Common myeloid progenitor, CD34-positive (primary cell): ENCODE data around the gene CXCL17.
"Not testable (repeated sequence)": the region's sequence is repeated elsewhere in the genome, so short reads cannot be mapped to it uniquely, and the experiment has no call there.

Experiments
- CTCF ChIA-PET: fragments of 350-600 bp; sonication (Branson Sonifier 250); formaldehyde crosslinking; loops from one replicate; lab custom pipeline; 2021; ENCODE audit warnings: antibody characterized with exemption; lab: Charles Lee
- POLR2A ChIA-PET: fragments of 350-600 bp; sonication (Branson Sonifier 250); formaldehyde crosslinking; loops from one replicate; lab custom pipeline; 2021; ENCODE audit warnings: antibody characterized with exemption; lab: Charles Lee
- DNase-seq, 3 donors: peaks; one replicate each; pipeline versions ENCODE4 v3.0.0 to v3.0.0-alpha.2; 2013
- H3K27ac ChIP-seq, 2 experiments: 1 replicate in 1 of 2; 2 replicates in 1 of 2; pipeline ENCODE4 v1.7.0; 2013; ENCODE audit warnings: inconsistent platforms in 2 of 2, low read length in 2 of 2, mild to moderate bottlenecking in 2 of 2, low read depth in 1 of 2, moderate library complexity in 1 of 2; ENCODE audit not compliant: severe bottlenecking in 2 of 2, insufficient read depth in 1 of 2, poor library complexity in 1 of 2
- H3K27me3 ChIP-seq, 5 experiments: replicated peaks in 2 of 5; 1 replicate in 3 of 5; 2 replicates in 2 of 5; pipeline versions ENCODE4 v1.6.1 to v1.7.0; 2013; ENCODE audit warnings: low read length in 4 of 5, mild to moderate bottlenecking in 2 of 5, moderate library complexity in 2 of 5, inconsistent platforms in 1 of 5; ENCODE audit not compliant: insufficient read depth in 5 of 5, control insufficient read depth in 4 of 5
- H3K36me3 ChIP-seq, 4 experiments: 1 replicate in 2 of 4; 2 replicates in 2 of 4; pipeline versions ENCODE4 v1.6.1 to v1.7.0; 2013; ENCODE audit warnings: low read length in 3 of 4, control low read depth in 1 of 4, mild to moderate bottlenecking in 1 of 4; ENCODE audit not compliant: control insufficient read depth in 4 of 4, insufficient read depth in 4 of 4
- H3K4me1 ChIP-seq, 4 experiments: 1 replicate in 3 of 4; 2 replicates in 1 of 4; pipeline versions ENCODE4 v1.6.1 to v1.7.1; 2013; ENCODE audit warnings: low read length in 3 of 4, mild to moderate bottlenecking in 3 of 4, control low read depth in 1 of 4, inconsistent platforms in 1 of 4, moderate library complexity in 1 of 4; ENCODE audit not compliant: control insufficient read depth in 4 of 4, insufficient read depth in 4 of 4; ENCODE audit errors: control extremely low read depth in 1 of 4
- H3K4me3 ChIP-seq, 7 experiments: 1 replicate in 4 of 7; 2 replicates in 3 of 7; pipeline versions ENCODE4 v1.5.1 to v1.7.0; 2013; ENCODE audit warnings: mild to moderate bottlenecking in 7 of 7, low read length in 6 of 7, moderate library complexity in 6 of 7, inconsistent platforms in 2 of 7, low read depth in 2 of 7, control low read depth in 1 of 7; ENCODE audit not compliant: insufficient read depth in 4 of 7, control insufficient read depth in 1 of 7; ENCODE audit errors: extremely low read depth in 1 of 7
- H3K9me3 ChIP-seq, 5 experiments: 1 replicate in 4 of 5; 2 replicates in 1 of 5; pipeline versions ENCODE4 v1.6.1 to v1.7.1; 2013; ENCODE audit warnings: low read length in 4 of 5, mild to moderate bottlenecking in 2 of 5, inconsistent platforms in 1 of 5, low read depth in 1 of 5, moderate library complexity in 1 of 5; ENCODE audit not compliant: control insufficient read depth in 4 of 5, insufficient read depth in 2 of 5; ENCODE audit errors: control extremely low read depth in 1 of 5
- WGBS: methylation state at CpG from one replicate; pipeline ENCODE4 v1.1.5; 2013; ENCODE audit not compliant: insufficient coverage; 5-methylcytosine and 5-hydroxymethylcytosine counted together

Gene CXCL17

GRCh38 chr19:42452590-42452989 lies 9.8 kb upstream of the CXCL17 start:
- Histone ChIP-seq H3K27me3 (peaks cover 0 to 2% (median 0%) of the 10 kb centered on the region in 5 experiments), H3K4me3 (no peak overlapping the region), H3K36me3 (no peaks in the 10 kb centered on the region), H3K27ac (no peak overlapping the region), H3K4me1 (peaks cover 0 to 26% (median 18%) of the 10 kb centered on the region in 4 experiments), H3K9me3 (no peaks in the 10 kb centered on the region)
- WGBS = 0% methylated on average over 2 of the region's 4 CpGs
- ChIA-PET CTCF (interaction anchor here (0.6 to 5.8 kb wide), 5 partner anchors 11 to 154 kb away, joined by 3 to 81 read pairs (median 6); partner anchors contain the start of gene CEACAM1), POLR2A (interaction anchor here (0.7 kb wide), 1 partner anchor 9 kb away, joined by 3 read pairs; no protein-coding TSS in a partner anchor)
- DNase-seq = peak in 2 of 3 donors; percentile 31 to 38

GRCh38 chr19:42450314-42450934 lies 7.7 kb upstream of the CXCL17 start:
- ChIA-PET POLR2A (interaction anchor here (1.5 kb wide), 1 partner anchor 78 kb away, joined by 6 read pairs; the partner anchor contains the start of gene CEACAM1), CTCF (interaction anchor here (1.0 to 5.8 kb wide), 14 partner anchors 9 to 147 kb away, joined by 3 to 81 read pairs (median 6); partner anchors contain the start of genes CEACAM1 and CXCL17)
- no peaks in the 10 kb centered on the region for H3K27me3 ChIP-seq
- no peaks in the 10 kb centered on the region for H3K36me3 ChIP-seq
- no peak overlapping the region for H3K27ac ChIP-seq
- H3K4me1 ChIP-seq = peaks cover 0 to 26% (median 18%) of the 10 kb centered on the region in 4 experiments
- no peaks in the 10 kb centered on the region for H3K9me3 ChIP-seq
- peak; percentile 89 to 95 (median 91) for DNase-seq
- no peak overlapping the region for H3K4me3 ChIP-seq
- WGBS = 0% methylated on average over 2 of the region's 3 CpGs

GRCh38 chr19:42448306-42448705 lies 5.6 kb upstream of the CXCL17 start:
- POLR2A ChIA-PET, H3K27ac ChIP-seq, H3K36me3 ChIP-seq, H3K4me3 ChIP-seq, DNase-seq, H3K27me3 ChIP-seq, H3K9me3 ChIP-seq: not testable (repeated sequence)
- H3K4me1 ChIP-seq = peaks cover 0 to 25% (median 18%) of the 10 kb centered on the region in 4 experiments
- CTCF ChIA-PET = interaction anchor here (3.9 to 5.8 kb wide), 2 partner anchors 10 to 81 kb away, joined by 14 to 81 read pairs; partner anchors contain the start of gene CEACAM1
- 96% methylated on average over 4 of the region's 5 CpGs for WGBS

- 76% methylated on average over 6 of the region's 7 CpGs for WGBS
- H3K27me3 ChIP-seq = peaks cover 0 to 2% (median 0%) of the 10 kb centered on the region in 5 experiments
- CTCF ChIA-PET = interaction anchor here (0.8 to 2.0 kb wide), 5 partner anchors 9 to 86 kb away, joined by 3 to 5 read pairs (median 4); partner anchors contain the start of gene CEACAM1
- DNase-seq = no peak
- H3K36me3 ChIP-seq = no peaks in the 10 kb centered on the region
- POLR2A ChIA-PET = no interaction called here
- no peak overlapping the region for H3K27ac ChIP-seq
- H3K4me1 ChIP-seq = peaks cover 8 to 21% (median 14%) of the 10 kb centered on the region in 4 experiments
- H3K9me3 ChIP-seq = no peaks in the 10 kb centered on the region
- H3K4me3 ChIP-seq = no peak overlapping the region
Measured at GRCh38 chr19:42445948-42446347, 3.2 kb upstream of the CXCL17 start.

GRCh38 chr19:42443944-42444398 lies 1.2 kb upstream of the CXCL17 start:
- H3K36me3 ChIP-seq = no peaks in the 10 kb centered on the region
- H3K27me3 ChIP-seq = peaks cover 0 to 2% (median 0%) of the 10 kb centered on the region in 5 experiments
- H3K4me3 ChIP-seq = no peak overlapping the region
- ChIA-PET CTCF (interaction anchor here (1.0 to 1.8 kb wide), 2 partner anchors 85 to 88 kb away, joined by 4 to 5 read pairs; no protein-coding TSS in a partner anchor), POLR2A (no interaction called here)
- WGBS = 96% methylated on average over 4 of the region's 4 CpGs
- DNase-seq = no peak
- H3K9me3 ChIP-seq = no peaks in the 10 kb centered on the region
- H3K4me1 ChIP-seq = peaks cover 14 to 26% (median 17%) of the 10 kb centered on the region in 4 experiments
- H3K27ac ChIP-seq = no peak overlapping the region

- WGBS = 4% methylated on average over 2 of the region's 2 CpGs
- ChIA-PET POLR2A (no interaction called here), CTCF (interaction anchor here (0.6 to 3.1 kb wide), 16 partner anchors 9 to 323 kb away, joined by 3 to 23 read pairs (median 4); partner anchors contain the start of genes CEACAM1 and CEACAM8)
- no peak overlapping the region for H3K27ac ChIP-seq
- peak overlapping the region in 1 of 7 experiments; percentile 22 for H3K4me3 ChIP-seq
- H3K9me3 ChIP-seq = no peaks in the 10 kb centered on the region
- no peaks in the 10 kb centered on the region for H3K36me3 ChIP-seq
- DNase-seq = peak; percentile 34 to 71 (median 71)
- peaks cover 0 to 2% (median 0%) of the 10 kb centered on the region in 5 experiments for H3K27me3 ChIP-seq
- peaks cover 14 to 29% (median 18%) of the 10 kb centered on the region in 4 experiments for H3K4me1 ChIP-seq
Measured at GRCh38 chr19:42441049-42441445, 1.7 kb downstream of the CXCL17 start.
